GM12872 (cell line): ENCODE measurements around the gene HAL.

ENCODE experiments used
- TF ChIP-seq, protein P1 (sequence below): IDR thresholded peaks from 3 replicates; pipeline ENCODE4 v1.5.1; 2011; ENCODE audit warnings: low read depth, mild to moderate bottlenecking, low read length, moderate library complexity; ENCODE audit not compliant: insufficient read depth

Gene HAL

DNA sequence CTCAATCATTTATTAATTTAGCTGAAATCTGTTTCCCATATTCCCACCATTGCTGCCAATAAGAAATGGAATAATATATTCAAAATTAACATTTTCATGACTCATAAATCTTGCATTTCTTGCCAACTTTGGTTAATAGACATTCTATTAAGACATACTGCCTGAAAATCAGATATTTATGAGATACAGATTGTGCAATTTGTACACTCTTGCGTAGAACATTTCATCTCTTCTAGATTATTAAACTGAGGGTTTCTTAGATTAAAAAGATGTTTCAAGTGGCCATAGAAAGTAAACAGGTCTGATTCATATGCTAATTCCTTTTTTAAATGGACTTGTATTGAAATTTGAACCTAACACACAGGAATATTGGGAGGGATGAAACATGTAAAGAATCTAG is 30.2 kb upstream of the HAL start:
- TF ChIP-seq, protein P1, sequence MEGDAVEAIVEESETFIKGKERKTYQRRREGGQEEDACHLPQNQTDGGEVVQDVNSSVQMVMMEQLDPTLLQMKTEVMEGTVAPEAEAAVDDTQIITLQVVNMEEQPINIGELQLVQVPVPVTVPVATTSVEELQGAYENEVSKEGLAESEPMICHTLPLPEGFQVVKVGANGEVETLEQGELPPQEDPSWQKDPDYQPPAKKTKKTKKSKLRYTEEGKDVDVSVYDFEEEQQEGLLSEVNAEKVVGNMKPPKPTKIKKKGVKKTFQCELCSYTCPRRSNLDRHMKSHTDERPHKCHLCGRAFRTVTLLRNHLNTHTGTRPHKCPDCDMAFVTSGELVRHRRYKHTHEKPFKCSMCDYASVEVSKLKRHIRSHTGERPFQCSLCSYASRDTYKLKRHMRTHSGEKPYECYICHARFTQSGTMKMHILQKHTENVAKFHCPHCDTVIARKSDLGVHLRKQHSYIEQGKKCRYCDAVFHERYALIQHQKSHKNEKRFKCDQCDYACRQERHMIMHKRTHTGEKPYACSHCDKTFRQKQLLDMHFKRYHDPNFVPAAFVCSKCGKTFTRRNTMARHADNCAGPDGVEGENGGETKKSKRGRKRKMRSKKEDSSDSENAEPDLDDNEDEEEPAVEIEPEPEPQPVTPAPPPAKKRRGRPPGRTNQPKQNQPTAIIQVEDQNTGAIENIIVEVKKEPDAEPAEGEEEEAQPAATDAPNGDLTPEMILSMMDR, result no peak

DNA sequence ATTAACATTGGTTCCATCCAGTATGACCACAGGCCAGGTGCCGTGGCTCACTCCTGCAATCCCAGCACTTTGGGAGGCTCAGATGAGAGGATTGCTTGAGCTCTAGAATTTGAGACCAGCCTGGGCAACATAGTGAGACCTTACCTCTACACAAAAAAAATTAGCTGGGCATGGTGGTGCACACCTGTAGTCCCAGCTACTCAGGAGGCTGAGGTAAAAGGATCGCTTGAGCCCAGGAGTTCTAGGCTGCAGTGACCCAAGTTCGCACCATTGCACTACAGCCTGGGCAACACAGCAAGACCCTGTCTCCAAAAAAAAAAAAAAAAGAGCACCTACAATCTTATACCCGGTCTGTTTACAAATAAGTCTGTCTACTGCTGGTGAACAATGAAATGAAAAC is 29.4 kb upstream of the HAL start:
- TF ChIP-seq, protein P1, result no peak

DNA sequence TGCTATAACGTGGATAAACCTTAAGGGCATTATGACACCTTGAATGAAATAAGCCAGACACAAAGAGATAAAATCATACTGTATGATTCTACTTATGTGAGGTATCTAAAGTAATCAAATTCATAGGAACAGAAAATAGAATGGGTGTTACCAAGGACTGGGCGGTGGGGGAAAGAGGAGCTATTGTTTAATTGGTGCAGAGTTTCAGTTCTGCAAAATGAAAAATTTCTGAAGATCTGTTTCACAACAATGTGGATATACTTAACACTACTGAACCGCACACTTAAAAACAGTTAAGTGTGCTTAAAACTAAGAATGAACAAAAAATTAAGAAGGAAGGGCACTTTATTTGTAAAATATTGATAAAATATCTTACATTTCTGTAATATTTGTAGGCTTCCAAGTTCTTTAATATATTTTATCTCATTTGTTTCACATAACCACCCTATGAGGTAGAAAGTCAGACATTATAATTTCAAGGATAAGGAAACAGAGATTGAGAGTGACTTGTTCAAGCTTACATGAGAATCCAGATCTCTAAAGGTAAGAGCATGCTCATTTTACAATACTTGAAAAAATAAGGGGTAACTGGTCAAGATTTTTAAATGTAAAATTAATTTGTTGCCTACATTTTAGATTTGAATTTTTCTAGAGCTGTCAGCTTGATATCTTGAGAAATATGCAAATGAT is 24.3 kb upstream of the HAL start:
- TF ChIP-seq, protein P1, result no peak

DNA sequence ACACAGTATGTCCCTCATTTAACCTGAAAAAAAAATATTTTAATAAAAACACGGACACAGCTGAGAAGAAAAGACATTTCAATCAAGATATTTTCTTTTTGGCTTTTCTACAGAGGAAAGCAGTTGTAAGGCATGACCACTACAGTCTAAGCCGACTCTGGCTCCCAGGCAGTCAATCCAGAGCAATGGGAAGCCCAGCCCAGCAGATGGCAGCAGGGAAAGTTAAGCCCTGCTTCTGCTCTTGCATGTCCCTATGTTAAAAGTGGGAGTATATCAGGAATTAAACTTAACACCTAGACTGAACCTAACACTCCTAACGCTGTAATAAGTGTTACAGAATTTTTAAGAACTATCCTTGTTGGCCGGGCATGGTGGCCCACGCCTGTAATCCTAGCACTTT is 19.5 kb upstream of the HAL start:
- TF ChIP-seq, protein P1, result peak; percentile 9; the same call in 1 of the 3 replicates

DNA sequence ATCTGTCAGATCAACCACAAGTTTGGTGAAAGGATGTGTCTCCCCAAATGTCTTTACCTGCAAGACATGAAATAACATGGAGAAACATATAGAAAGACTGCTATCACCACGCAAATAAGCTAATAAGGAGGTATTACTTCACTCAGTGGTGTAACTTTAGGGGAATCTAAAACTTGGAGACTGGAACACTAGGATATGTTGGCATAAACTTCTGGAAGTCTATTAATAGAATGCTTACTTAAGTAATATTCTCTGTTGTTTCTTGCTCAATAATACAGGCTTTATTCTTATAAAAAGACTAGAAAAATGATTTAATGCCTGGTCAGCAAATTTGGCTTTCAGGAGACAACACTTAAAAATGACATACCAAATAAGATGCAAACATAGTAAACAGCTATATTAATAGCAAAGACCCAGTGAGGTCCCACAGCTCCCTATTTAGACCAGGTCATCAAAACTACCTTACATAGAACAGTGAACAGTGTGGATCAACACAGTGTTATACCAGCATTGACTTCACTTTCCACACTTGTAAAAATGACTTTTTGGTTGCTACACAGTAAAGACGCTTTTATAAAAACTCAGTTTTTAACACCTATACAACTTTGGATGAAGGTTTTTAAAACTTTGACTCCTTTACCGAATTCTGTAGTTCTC is 18.9 kb upstream of the HAL start:
- TF ChIP-seq, protein P1, result no peak

DNA sequence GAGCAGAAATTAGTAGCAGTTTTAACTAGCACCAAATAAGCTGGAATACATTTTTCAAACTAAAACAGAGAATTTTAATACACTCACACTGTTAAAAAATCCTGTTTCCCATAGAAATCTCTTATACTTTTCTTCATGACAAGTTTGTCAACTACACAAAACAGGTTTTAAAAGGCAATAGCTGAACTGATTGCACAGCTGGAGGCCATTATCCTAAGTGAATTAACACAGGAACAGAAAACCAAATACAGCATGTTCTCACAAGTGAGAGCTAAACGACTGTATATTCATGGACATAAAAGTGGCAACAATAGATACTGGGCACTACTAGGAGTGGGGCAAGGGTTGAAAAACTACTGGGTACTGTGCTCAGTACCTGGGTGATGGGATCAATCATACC is 11.6 kb upstream of the HAL start:
- TF ChIP-seq, protein P1, result no peak

DNA sequence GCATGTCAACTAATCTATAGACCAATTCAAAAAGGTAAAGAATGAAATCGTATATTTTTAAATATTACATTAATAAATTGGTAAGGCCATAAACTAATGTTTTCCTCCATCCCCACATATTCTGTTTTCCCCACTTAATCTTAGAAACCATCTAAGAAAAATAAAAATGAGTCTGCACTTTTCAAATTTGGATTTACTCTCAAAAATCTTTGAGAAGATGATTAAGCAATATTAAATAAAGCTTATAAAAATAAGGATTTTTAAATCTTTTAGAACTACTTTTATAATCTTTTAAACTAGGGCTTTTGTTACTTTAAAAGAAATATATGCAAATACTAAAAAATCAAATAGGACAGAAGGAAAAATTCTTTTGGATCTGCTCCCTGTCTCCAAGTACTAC is 10.6 kb upstream of the HAL start:
- TF ChIP-seq, protein P1, result no peak
